ENCODE data around the gene RBM42. TPM values are rescaled to one million over a fixed set of nuclear protein-coding genes. Genes with fewer than 3 reads are reported as not detected.

The RBM42 gene
- total RNA-seq, 1 donor from 2014 or later: 66.6 TPM

GRCh38 chr19:35621708-35622107, 7.1 kb upstream of the RBM42 start:
- DNase-seq (ENCODE audit: low spot score): no peak

- no peak for DNase-seq (ENCODE audit: low spot score)
These were observed 6.1 kb upstream of the RBM42 start for GRCh38 chr19:35622750-35623149.

GRCh38 chr19:35623327-35624010, 5.4 kb upstream of the RBM42 start:
- no peak for DNase-seq (ENCODE audit: low spot score)

GRCh38 chr19:35628264-35628564, 622 bp upstream of the RBM42 start:
- DNase-seq (ENCODE audit: low spot score): no peak

GRCh38 chr19:35629332-35629633, 447 bp downstream of the RBM42 start:
- no peak for DNase-seq (ENCODE audit: low spot score)

- no peak for DNase-seq (ENCODE audit: low spot score)
These were observed 5.0 kb downstream of the RBM42 start for GRCh38 chr19:35633727-35634440.

GRCh38 chr19:35636651-35637050, 7.8 kb downstream of the RBM42 start:
- DNase-seq (ENCODE audit: low spot score): no peak

- DNase-seq (ENCODE audit: low spot score): no peak
These were observed 8.3 kb downstream of the RBM42 start for GRCh38 chr19:35637165-35637564.

GRCh38 chr19:35639321-35639639, 10.4 kb downstream of the RBM42 start:
- DNase-seq (ENCODE audit: low spot score): no peak

GRCh38 chr19:35639863-35640262, 11.0 kb downstream of the RBM42 start:
- DNase-seq (ENCODE audit: low spot score): no peak

GRCh38 chr19:35641515-35642151, 12.8 kb downstream of the RBM42 start, which contains the start of gene ETV2:
ETV2 (plus strand) TSS chr19:35641745; CDS start chr19:35642461, 716 bp downstream.
- DNase-seq (ENCODE audit: low spot score): no peak

- no peak for DNase-seq (ENCODE audit: low spot score)
These were observed 13.5 kb downstream of the RBM42 start for GRCh38 chr19:35642312-35642711.

- DNase-seq (ENCODE audit: low spot score): peak; percentile 54
These were observed 14.0 kb downstream of the RBM42 start for GRCh38 chr19:35642798-35643254.

GRCh38 chr19:35643255-35644205, 14.7 kb downstream of the RBM42 start:
- DNase-seq (ENCODE audit: low spot score): peak; percentile 82

- DNase-seq (ENCODE audit: low spot score): peak; percentile 96
These were observed 15.6 kb downstream of the RBM42 start for GRCh38 chr19:35644206-35644986.

- peak; percentile 86 for DNase-seq (ENCODE audit: low spot score)
These were observed 16.3 kb downstream of the RBM42 start for GRCh38 chr19:35644987-35645679.

GRCh38 chr19:35645680-35646511, 17.1 kb downstream of the RBM42 start:
- DNase-seq (ENCODE audit: low spot score): no peak

GRCh38 chr19:35648017-35648961, 19.5 kb downstream of the RBM42 start, which contains the start of gene COX6B1:
COX6B1 (plus strand) TSS chr19:35648323; CDS start chr19:35651244, 2,921 bp downstream.
- peak; percentile 95 for DNase-seq (ENCODE audit: low spot score)
